ENCODE measurements around the gene U2AF2. TPM values are rescaled to one million over a fixed set of nuclear protein-coding genes. Genes with fewer than 3 reads are reported as not detected.

Gene U2AF2
- total RNA-seq, 1 donor from 2014 or later = 275 TPM

DNA sequence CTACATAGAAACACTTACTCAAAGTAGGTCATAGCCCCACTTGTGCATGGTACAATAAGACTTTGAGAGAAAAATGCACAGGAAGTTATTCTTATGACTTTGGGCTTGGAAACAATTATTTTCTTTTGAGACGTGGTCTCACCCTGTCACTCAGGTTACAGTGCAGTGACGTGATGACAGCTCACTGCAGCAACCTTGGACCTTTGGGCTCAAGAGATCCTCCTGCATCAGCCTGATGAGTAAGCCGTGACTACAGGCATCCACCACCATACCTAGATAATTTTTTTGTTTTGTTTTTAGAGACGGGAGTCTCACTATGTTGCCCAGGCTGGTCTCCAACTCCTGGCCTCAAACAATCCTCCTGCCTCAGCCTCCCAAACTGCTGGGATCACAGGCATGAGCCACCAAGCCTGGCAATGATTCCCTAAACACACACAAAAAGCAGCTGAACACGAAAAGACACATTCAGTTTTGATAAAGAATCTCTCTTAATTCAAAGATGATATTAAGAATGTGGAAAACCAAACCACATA, 65.4 kb downstream of the U2AF2 start:
- H3K36me3 Mint-ChIP-seq (ENCODE audit: insufficient read depth) = no peaks in the 10 kb centered on the region
- H3K27ac Mint-ChIP-seq = no peak overlapping the region
- peaks cover 49% of the 10 kb centered on the region for H3K9me3 Mint-ChIP-seq (ENCODE audit: low read depth)

DNA sequence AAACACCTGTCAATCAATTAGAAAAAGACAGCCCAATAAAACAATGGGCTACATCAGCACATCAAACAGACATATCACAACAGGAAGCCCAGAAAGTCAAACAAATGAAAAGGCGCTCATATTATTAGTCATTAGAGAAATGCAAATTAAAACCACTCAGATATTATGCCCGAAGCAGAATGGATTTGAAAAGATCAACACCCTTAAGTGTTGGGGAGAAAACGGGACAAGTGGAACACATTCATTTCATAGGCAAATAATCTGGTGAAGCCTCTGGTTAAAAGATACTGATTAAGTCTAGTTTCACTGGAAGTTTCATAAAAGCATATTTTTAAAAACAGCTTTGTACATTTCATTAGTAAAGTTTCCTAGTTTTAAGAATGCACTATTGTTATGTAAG, 66.0 kb downstream of the U2AF2 start:
- H3K27ac Mint-ChIP-seq = no peak overlapping the region
- no peak for DNase-seq (ENCODE audit: low spot score, unreplicated experiment)
- no peaks in the 10 kb centered on the region for H3K4me1 Mint-ChIP-seq (ENCODE audit: low read depth)
- no peaks in the 10 kb centered on the region for H3K27me3 Mint-ChIP-seq
- H3K9me3 Mint-ChIP-seq (ENCODE audit: low read depth) = peaks cover 52% of the 10 kb centered on the region
- no peaks in the 10 kb centered on the region for H3K36me3 Mint-ChIP-seq (ENCODE audit: insufficient read depth)
- H3K4me3 Mint-ChIP-seq (ENCODE audit: low read depth) = no peak overlapping the region
- TF ChIP-seq, protein P1, sequence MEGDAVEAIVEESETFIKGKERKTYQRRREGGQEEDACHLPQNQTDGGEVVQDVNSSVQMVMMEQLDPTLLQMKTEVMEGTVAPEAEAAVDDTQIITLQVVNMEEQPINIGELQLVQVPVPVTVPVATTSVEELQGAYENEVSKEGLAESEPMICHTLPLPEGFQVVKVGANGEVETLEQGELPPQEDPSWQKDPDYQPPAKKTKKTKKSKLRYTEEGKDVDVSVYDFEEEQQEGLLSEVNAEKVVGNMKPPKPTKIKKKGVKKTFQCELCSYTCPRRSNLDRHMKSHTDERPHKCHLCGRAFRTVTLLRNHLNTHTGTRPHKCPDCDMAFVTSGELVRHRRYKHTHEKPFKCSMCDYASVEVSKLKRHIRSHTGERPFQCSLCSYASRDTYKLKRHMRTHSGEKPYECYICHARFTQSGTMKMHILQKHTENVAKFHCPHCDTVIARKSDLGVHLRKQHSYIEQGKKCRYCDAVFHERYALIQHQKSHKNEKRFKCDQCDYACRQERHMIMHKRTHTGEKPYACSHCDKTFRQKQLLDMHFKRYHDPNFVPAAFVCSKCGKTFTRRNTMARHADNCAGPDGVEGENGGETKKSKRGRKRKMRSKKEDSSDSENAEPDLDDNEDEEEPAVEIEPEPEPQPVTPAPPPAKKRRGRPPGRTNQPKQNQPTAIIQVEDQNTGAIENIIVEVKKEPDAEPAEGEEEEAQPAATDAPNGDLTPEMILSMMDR (IDR thresholded peaks at IDR 0.05; ENCODE audit: unreplicated experiment) = no peak

More for the DNA sequence above, 65.4 kb downstream of the U2AF2 start:
- DNase-seq (ENCODE audit: low spot score, unreplicated experiment) = no peak
- Mint-ChIP-seq H3K27me3 (no peaks in the 10 kb centered on the region), H3K4me1 (ENCODE audit: low read depth) (no peaks in the 10 kb centered on the region), H3K4me3 (ENCODE audit: low read depth) (no peak overlapping the region)
- TF ChIP-seq, protein P1 (IDR thresholded peaks at IDR 0.05; ENCODE audit: unreplicated experiment) = no peak

DNA sequence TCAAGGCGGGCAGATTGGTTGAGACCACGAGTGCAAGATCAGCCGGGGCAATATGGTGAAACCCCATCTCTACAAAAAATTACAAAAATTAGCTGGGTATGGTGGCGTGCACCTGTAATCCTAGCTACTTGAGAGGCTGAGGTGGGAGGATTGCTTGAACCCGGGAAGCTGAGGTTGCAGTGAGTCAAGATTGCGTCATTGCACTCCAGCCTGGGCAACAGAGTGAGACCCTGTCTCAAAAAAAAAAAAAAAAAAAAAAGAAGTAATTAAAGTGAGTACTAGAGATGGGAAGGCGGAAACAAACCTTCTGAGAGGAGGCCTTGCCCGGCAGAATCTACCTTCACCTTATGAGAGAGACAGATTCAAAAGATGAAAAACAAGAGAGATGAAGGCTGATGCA, 68.7 kb downstream of the U2AF2 start:
- no peak overlapping the region for H3K4me3 Mint-ChIP-seq (ENCODE audit: low read depth)
- no peak overlapping the region for H3K27ac Mint-ChIP-seq
- no peaks in the 10 kb centered on the region for H3K27me3 Mint-ChIP-seq
- no peaks in the 10 kb centered on the region for H3K36me3 Mint-ChIP-seq (ENCODE audit: insufficient read depth)
- TF ChIP-seq, protein P1 (IDR thresholded peaks at IDR 0.05; ENCODE audit: unreplicated experiment) = no peak
- peaks cover 53% of the 10 kb centered on the region for H3K9me3 Mint-ChIP-seq (ENCODE audit: low read depth)
- DNase-seq (ENCODE audit: low spot score, unreplicated experiment) = no peak
- no peaks in the 10 kb centered on the region for H3K4me1 Mint-ChIP-seq (ENCODE audit: low read depth)

Other genes with a start within 250 kb of the U2AF2 start
- gene UBE2S, start 247.2 kb upstream of the U2AF2 start, total RNA-seq = 69.9 and 77.2 TPM in 2 replicates
- 0.10 TPM in 1 of 2 replicates, not detected in the other for gene SHISA7, start 211.7 kb upstream of the U2AF2 start, total RNA-seq
- gene ISOC2, start 193.4 kb upstream of the U2AF2 start, total RNA-seq = 36.3 and 36.6 TPM in 2 replicates
- not detected in 2 replicates for gene C19orf85, start 190.3 kb upstream of the U2AF2 start, total RNA-seq
- 12.9 and 16.8 TPM in 2 replicates for gene ZNF628, start 178.4 kb upstream of the U2AF2 start, total RNA-seq
- gene NAT14, start 169.8 kb upstream of the U2AF2 start, total RNA-seq = 62.6 and 69.7 TPM in 2 replicates
- 1.1 and 1.6 TPM in 2 replicates for gene SSC5D, start 166.6 kb upstream of the U2AF2 start, total RNA-seq
- gene SBK2, start 117.9 kb upstream of the U2AF2 start, total RNA-seq = 1.9 and 2.3 TPM in 2 replicates
- gene SBK3, start 109.5 kb upstream of the U2AF2 start, total RNA-seq = 0.64 TPM in 1 of 2 replicates, not detected in the other
- 26.6 and 29.1 TPM in 2 replicates for gene ZNF579, start 74.2 kb upstream of the U2AF2 start, total RNA-seq
- gene FIZ1, start 55.5 kb upstream of the U2AF2 start, total RNA-seq = 35.5 and 39.0 TPM in 2 replicates
- 7.9 and 8.5 TPM in 2 replicates for gene ZNF524, start 54.7 kb upstream of the U2AF2 start, total RNA-seq
- 19.0 and 19.9 TPM in 2 replicates for gene ZNF865, start 49.4 kb upstream of the U2AF2 start, total RNA-seq
- gene ZNF784, start 30.5 kb upstream of the U2AF2 start, total RNA-seq = 14.6 and 15.3 TPM in 2 replicates
- 45.9 and 46.2 TPM in 2 replicates for gene ZNF580, start 14.0 kb upstream of the U2AF2 start, total RNA-seq
- gene ZNF581, start 11.4 kb upstream of the U2AF2 start, total RNA-seq = 38.8 and 40.1 TPM in 2 replicates
- gene CCDC106, start 6.8 kb upstream of the U2AF2 start, total RNA-seq = 23.0 and 23.9 TPM in 2 replicates
- 115 and 118 TPM in 2 replicates for gene EPN1, start 20.2 kb downstream of the U2AF2 start, total RNA-seq
- not detected in 2 replicates for gene NLRP9, start 83.4 kb downstream of the U2AF2 start, total RNA-seq
- gene RFPL4A, start 104.1 kb downstream of the U2AF2 start, total RNA-seq = not detected in 2 replicates
- gene RFPL4AL1, start 114.1 kb downstream of the U2AF2 start, total RNA-seq = not detected in 2 replicates
- not detected in 2 replicates for gene NLRP11, start 177.0 kb downstream of the U2AF2 start, total RNA-seq
- not detected in 2 replicates for gene NLRP4, start 181.5 kb downstream of the U2AF2 start, total RNA-seq

Data from progenitor cell of endocrine pancreas (in vitro differentiated cells).